ENCODE results near the gene LINC01488. TPM values are rescaled to one million over a fixed set of nuclear protein-coding genes. Genes with fewer than 3 reads are reported as not detected.

Gene LINC01488
- polyA plus RNA-seq, 1 of the 3 experiments (the other 2 are of a cell fraction): not detected

- Histone ChIP-seq H3F3A (replicated peaks; ENCODE audit: insufficient read depth) (no peaks in the 10 kb centered on the region), H3K79me2 (ENCODE audit: insufficient read depth) (no peaks in the 10 kb centered on the region), H3K9ac (no peak overlapping the region), H3K4me2 (no peak overlapping the region), H2AFZ (ENCODE audit: low read depth) (no peak overlapping the region), H3K4me3 (ENCODE audit: low read depth in 2 of 2, low read length in 1 of 2) (no peak overlapping the region), H3K9me2 (no peaks in the 10 kb centered on the region), H3K9me3 (no peaks in the 10 kb centered on the region), H4K20me1 (ENCODE audit: insufficient read depth) (no peaks in the 10 kb centered on the region), H3K27me3 (ENCODE audit: insufficient read depth) (no peaks in the 10 kb centered on the region), H3K4me1 (ENCODE audit: control insufficient read depth in 1 of 2, insufficient read depth in 2 of 2, low read depth in 1 of 2, low read length in 1 of 2) (peaks cover 0 to 10% of the 10 kb centered on the region in 2 experiments; a peak in 2 of 4 replicates), H3K27ac (ENCODE audit: low read depth in 2 of 2, low read length in 1 of 2) (no peak overlapping the region), H3K36me3 (replicated peaks in 1 of 2; ENCODE audit: control insufficient read depth in 1 of 2, insufficient read depth in 2 of 2, low read length in 1 of 2) (no peaks in the 10 kb centered on the region)
- CTCF ChIA-PET: no interaction called here
- DNase-seq: no peak
- POLR2A ChIA-PET: no interaction called here
- 88% methylated on average over 6 of the region's 8 CpGs for WGBS (ENCODE audit: low lambda C conversion rate)
- TF ChIP-seq FOXM1 (IDR thresholded peaks at IDR 0.05; ENCODE audit: low read depth) (no peak), FOXJ3 (CRISPR knock-in tag; IDR thresholded peaks at IDR 0.05) (no peak)
These were observed 30.7 kb downstream of the LINC01488 start for GRCh38 chr11:69512136-69512535.

- POLR2A ChIA-PET: no interaction called here
- CTCF ChIA-PET: no interaction called here
These were observed 31.3 kb downstream of the LINC01488 start for GRCh38 chr11:69512790-69513189.

More at GRCh38 chr11:69512790-69513189, 31.3 kb downstream of the LINC01488 start:
- Histone ChIP-seq H3K9ac (no peak overlapping the region), H3F3A (replicated peaks; ENCODE audit: insufficient read depth) (no peaks in the 10 kb centered on the region), H2AFZ (ENCODE audit: low read depth) (no peak overlapping the region), H3K27me3 (ENCODE audit: insufficient read depth) (no peaks in the 10 kb centered on the region), H3K27ac (ENCODE audit: low read depth in 2 of 2, low read length in 1 of 2) (no peak overlapping the region), H4K20me1 (ENCODE audit: insufficient read depth) (no peaks in the 10 kb centered on the region), H3K36me3 (replicated peaks in 1 of 2; ENCODE audit: control insufficient read depth in 1 of 2, insufficient read depth in 2 of 2, low read length in 1 of 2) (no peaks in the 10 kb centered on the region), H3K79me2 (ENCODE audit: insufficient read depth) (no peaks in the 10 kb centered on the region), H3K4me1 (ENCODE audit: control insufficient read depth in 1 of 2, insufficient read depth in 2 of 2, low read depth in 1 of 2, low read length in 1 of 2) (peaks cover 0 to 10% of the 10 kb centered on the region in 2 experiments; a peak in 2 of 4 replicates), H3K4me3 (ENCODE audit: low read depth in 2 of 2, low read length in 1 of 2) (no peak overlapping the region), H3K4me2 (no peak overlapping the region), H3K9me3 (no peaks in the 10 kb centered on the region), H3K9me2 (no peaks in the 10 kb centered on the region)
- WGBS (ENCODE audit: low lambda C conversion rate): 88% methylated on average over 8 of the region's 16 CpGs
- DNase-seq: no peak
- TF ChIP-seq MEF2A (IDR thresholded peaks at IDR 0.05; ENCODE audit: borderline replicate concordance, low read depth) (no peak), ZBTB33 (IDR thresholded peaks at IDR 0.05; ENCODE audit: borderline replicate concordance, low read depth) (no peak), REST (IDR thresholded peaks at IDR 0.05; ENCODE audit: low read depth, low read length) (no peak), USF1 (IDR thresholded peaks at IDR 0.05; ENCODE audit: borderline replicate concordance, low read depth) (no peak), PBX3 (IDR thresholded peaks at IDR 0.05) (no peak), RXRA (IDR thresholded peaks at IDR 0.05; ENCODE audit: borderline replicate concordance, low read depth) (no peak), RFX5 (IDR thresholded peaks at IDR 0.05; ENCODE audit: low read length) (no peak), ELF1 (IDR thresholded peaks at IDR 0.05) (no peak), FOXJ3 (CRISPR knock-in tag; IDR thresholded peaks at IDR 0.05) (no peak), RAD21 (IDR thresholded peaks at IDR 0.05; ENCODE audit: low read length) (no peak), TEAD4 (IDR thresholded peaks at IDR 0.05; ENCODE audit: borderline replicate concordance, insufficient read depth) (no peak), USF2 (IDR thresholded peaks at IDR 0.05; ENCODE audit: borderline replicate concordance, low read depth, low read length) (no peak), GATA2 (CRISPR knock-in tag; IDR thresholded peaks at IDR 0.05) (no peak), POLR2AphosphoS5 (IDR thresholded peaks at IDR 0.05; ENCODE audit: low read depth, low read length) (no peak), FOXM1 (IDR thresholded peaks at IDR 0.05; ENCODE audit: low read depth) (no peak), NFIC (IDR thresholded peaks at IDR 0.05; ENCODE audit: borderline replicate concordance) (no peak), NRF1 (IDR thresholded peaks at IDR 0.05; ENCODE audit: low read depth, low read length) (no peak), RCOR1 (IDR thresholded peaks at IDR 0.05; ENCODE audit: low read length) (no peak)
- TF ChIP-seq, protein P1, sequence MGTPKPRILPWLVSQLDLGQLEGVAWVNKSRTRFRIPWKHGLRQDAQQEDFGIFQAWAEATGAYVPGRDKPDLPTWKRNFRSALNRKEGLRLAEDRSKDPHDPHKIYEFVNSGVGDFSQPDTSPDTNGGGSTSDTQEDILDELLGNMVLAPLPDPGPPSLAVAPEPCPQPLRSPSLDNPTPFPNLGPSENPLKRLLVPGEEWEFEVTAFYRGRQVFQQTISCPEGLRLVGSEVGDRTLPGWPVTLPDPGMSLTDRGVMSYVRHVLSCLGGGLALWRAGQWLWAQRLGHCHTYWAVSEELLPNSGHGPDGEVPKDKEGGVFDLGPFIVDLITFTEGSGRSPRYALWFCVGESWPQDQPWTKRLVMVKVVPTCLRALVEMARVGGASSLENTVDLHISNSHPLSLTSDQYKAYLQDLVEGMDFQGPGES (IDR thresholded peaks at IDR 0.05; ENCODE audit: low read depth, low read length): no peak
